SK-N-DZ (cell line): ENCODE measurements around the gene NDRG2. TPM values are rescaled to one million over a fixed set of nuclear protein-coding genes. Genes with fewer than 3 reads are reported as not detected.

Experiments
- DNase-seq: peaks from one replicate; pipeline ENCODE4 v3.0.0-alpha.2; 2015; ENCODE audit warnings: low spot score
- polyA plus RNA-seq, 2 experiments: library from polyadenylated mRNA; depleted of rRNA; stranded (reverse); fragments of >200 nt; gene quantifications; 2 replicates each; pipeline ENCODE4 v1.2.3, GENCODE V29; 2014

NDRG2 gene
- 6.1 and 9.8 TPM in 2 replicates for polyA plus RNA-seq (2014; cell fraction: cytosol; rRNA removed)
- 25.5 and 33.3 TPM in 2 replicates for polyA plus RNA-seq (2014; cell fraction: nucleus; rRNA removed)

- DNase-seq: peak; percentile 60
Measured at GRCh38 chr14:21024585-21025370, at the start of gene NDRG2. Gene NDRG2 (minus strand): TSS chr14:21025061. CDS start chr14:21023315, 1,746 bp downstream.

- no peak for DNase-seq
Measured at GRCh38 chr14:21073921-21074320, 49.1 kb upstream of the NDRG2 start.

- DNase-seq: no peak
Measured at GRCh38 chr14:21072781-21073339, 48.0 kb upstream of the NDRG2 start.

GRCh38 chr14:21072031-21072473, 47.2 kb upstream of the NDRG2 start:
- peak; percentile 20 for DNase-seq

GRCh38 chr14:21071225-21072030, 46.6 kb upstream of the NDRG2 start:
- peak; percentile 84 for DNase-seq

GRCh38 chr14:21070610-21071224, 45.9 kb upstream of the NDRG2 start:
- DNase-seq: peak; percentile 73

- DNase-seq: no peak
Measured at GRCh38 chr14:21070083-21070609, 45.3 kb upstream of the NDRG2 start, which contains the start of gene ARHGEF40. Gene ARHGEF40 (plus strand): TSS chr14:21070304. CDS start chr14:21070397, 93 bp downstream.

- DNase-seq: peak; percentile 74
Measured at GRCh38 chr14:21069388-21070082, 44.7 kb upstream of the NDRG2 start.

- DNase-seq: peak; percentile 78
Measured at GRCh38 chr14:21068521-21069387, 43.9 kb upstream of the NDRG2 start.

GRCh38 chr14:21066882-21067502, 42.1 kb upstream of the NDRG2 start:
- peak; percentile 17 for DNase-seq

- no peak for DNase-seq
Measured at GRCh38 chr14:21063479-21063878, 38.6 kb upstream of the NDRG2 start.

- no peak for DNase-seq
Measured at GRCh38 chr14:21061347-21061668, 36.4 kb upstream of the NDRG2 start.

- no peak for DNase-seq
Measured at GRCh38 chr14:21060614-21061346, 35.9 kb upstream of the NDRG2 start.

GRCh38 chr14:21059842-21060613, 35.2 kb upstream of the NDRG2 start:
- DNase-seq: no peak

- no peak for DNase-seq
Measured at GRCh38 chr14:21058903-21059302, 34.0 kb upstream of the NDRG2 start.

- no peak for DNase-seq
Measured at GRCh38 chr14:21057803-21058675, 33.2 kb upstream of the NDRG2 start, which contains the start of gene RNASE8. Gene RNASE8 (plus strand): TSS chr14:21057822. CDS start chr14:21057893, 71 bp downstream.
